OCI-M1 (cell line): ENCODE results near the gene RMND1.
A peak's percentile ranks its signal among the peaks of the same experiment; 100 is the strongest.

ENCODE experiments used
- DNase-seq: peaks from one replicate; lab custom pipeline; 2025; lab: John Stamatoyannopoulos, UW

RMND1 gene

DNA sequence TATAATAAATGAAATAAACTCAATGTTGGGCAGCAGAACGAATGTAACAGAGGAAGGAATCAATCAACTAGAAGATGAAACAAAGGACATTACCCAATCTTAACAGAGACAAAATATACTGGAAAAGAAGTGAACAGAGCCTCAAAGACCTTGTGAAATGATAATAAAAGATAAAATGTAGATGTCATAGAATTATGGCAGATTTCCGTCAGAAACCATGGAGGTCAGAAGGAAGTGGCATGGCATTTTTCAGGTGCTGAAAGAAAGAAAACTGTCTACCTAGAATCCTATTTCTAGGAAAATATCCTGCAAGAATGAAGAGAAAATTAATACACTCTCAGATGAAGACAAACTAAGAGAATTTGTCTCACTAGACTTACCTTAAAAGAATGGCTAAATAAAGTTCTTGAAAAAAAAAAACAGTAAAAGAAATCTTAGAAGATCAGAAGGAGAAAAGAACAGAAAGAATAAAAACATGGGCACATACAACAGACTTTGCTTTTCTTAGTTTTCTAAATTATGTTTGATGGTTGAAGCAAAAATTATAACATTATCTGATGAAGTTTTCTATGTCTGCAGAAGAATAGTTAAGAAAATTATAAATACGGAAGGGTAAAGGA lies 37.2 kb downstream of the RMND1 start:
- no peak for DNase-seq

DNA sequence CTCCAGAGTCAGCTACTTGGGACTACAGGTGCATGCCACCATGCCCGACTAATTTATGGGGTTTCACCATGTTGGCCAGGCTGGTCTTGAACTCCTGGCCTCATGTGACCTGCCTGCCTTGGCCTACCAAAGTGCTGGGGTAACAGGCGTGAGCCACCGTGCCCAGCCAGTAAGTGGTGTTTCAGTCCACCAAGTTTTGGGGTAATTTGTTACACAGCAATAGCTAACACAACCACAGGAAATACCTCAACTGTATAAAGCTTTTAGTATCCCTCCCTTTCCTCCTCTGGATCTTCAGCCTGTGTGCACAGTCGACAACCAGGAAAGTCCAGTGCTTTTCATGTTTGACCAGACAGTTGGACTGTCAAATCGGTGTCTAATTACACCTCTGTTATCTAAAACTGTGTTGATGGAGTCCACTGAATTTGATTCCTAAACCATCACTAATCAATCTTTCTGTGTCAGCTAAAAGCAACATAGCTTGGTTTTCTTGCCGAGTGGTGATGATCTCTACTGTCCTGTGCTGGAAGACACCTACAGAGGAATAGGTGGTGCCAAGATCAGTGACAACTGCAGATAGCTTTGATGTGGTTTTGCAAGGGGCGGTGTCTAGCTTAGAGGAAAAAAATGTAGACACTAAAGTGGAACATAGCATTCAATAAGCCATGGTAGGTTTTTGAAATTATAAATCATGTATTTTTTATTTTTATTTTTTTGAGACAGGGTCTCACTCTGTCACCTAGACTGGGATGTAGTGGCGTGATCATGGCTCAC lies 38.4 kb downstream of the RMND1 start:
- no peak for DNase-seq

DNA sequence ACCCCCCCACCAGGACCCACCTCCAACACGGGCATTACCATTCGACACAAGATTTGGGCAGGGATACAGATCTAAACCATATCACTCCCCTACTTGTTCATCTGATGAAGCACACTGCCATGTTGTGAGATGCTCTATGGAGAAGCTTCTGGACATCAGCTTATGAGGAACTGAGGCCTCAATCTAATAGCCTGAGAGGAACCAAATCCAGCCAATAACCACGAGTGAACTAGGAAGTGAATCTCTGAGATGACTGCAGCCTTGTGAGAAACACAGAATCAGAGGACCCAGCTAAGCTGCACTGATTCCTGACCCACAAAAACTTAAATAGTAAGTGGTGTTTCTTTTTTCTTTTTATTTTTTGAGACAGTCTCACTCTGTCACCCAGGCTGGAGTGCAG lies 39.0 kb downstream of the RMND1 start:
- DNase-seq, result no peak

DNA sequence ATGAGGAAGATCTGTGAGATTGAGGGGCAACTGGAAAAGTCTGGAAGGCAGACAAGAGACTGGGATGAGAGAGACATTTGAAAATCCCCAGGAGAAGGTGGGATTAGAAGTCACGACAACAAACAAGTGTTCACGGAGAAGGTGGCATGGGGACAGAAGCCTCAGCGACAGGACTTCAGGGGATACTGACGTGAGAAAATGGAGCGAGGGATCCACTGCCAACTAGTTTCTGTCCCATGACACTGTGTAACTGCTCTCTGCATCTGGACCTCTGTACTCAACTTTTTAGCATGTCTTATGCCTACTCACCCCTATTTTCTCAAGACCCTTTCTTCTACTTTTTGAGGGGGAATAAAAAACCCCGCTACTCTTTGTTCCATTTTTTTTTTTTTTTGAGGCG lies 42.2 kb downstream of the RMND1 start:
- DNase-seq, result no peak

DNA sequence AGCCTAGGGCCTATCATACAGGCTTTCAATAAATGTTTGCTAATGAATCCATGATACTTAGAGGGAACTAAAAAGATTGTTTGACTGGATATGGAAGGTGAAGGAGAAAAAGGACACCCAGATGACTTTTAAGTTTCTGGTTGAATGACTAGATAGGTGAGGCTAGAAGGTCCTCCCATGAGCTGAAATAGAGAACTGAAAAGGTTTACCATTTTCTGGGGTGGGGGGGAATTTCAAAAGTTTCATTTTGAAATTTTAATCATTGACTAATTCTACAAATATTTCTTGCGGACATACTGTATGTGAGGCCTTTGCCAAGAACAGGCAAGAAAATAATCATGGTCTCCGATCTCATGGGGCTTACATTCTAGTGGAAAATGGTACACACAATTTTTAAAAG lies 42.7 kb downstream of the RMND1 start:
- no peak for DNase-seq

DNA sequence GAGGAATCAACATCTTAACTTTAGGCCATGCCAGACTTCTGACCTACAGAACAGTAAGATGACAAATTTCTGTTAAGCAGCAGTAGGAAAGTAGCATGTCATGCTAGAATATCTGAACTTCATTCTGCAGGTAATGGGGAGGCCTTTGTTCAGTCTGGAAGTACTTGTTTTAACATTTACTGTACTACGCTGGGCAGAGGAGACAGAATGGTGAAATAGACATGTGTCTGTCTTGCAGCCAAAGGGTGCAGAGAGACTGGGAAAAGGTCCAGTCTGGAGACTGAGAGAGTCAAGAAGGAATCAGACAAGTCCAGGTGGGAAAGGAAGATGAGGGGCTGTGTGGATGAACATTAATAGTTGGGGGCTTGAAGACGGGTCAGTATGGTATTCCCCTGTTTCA lies 43.1 kb downstream of the RMND1 start:
- DNase-seq, result no peak

DNA sequence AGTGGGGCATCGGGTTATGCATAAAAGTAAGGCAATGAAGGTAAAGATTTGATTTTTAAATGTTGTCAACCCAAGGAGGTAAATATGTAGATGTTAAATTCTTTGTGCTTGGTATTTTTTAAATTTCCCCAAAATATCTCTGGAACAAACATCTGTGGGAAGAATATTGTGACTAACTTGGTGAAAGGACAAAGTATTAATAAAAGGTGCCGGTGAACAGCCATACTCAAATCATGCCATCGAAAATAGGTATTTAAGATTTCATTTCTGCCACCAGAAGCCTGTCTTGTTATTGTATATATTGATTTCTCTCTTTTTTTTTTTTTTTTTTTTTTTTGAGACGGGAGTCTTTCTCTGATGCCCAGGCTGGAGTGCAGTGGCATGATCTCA lies 48.0 kb downstream of the RMND1 start:
- DNase-seq, result no peak

DNA sequence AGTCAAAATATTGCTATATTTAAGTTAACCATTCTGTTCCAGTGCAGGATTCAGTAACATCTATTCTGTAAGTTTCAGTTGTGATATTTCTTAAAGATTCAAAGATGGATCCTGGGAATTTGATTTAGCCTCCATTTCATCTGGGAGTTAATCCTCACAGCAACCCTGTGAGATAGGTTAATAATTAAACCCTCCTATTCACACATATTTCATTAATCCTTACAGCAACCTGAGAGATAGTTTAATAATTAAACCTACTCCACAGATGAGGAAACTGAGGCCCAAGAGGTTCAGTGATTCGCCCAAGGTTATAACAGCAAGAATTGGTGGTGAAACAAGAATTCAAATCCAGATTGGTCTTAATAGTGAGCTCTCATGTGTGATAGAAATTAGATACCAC lies 49.7 kb downstream of the RMND1 start:
- DNase-seq, result no peak

DNA sequence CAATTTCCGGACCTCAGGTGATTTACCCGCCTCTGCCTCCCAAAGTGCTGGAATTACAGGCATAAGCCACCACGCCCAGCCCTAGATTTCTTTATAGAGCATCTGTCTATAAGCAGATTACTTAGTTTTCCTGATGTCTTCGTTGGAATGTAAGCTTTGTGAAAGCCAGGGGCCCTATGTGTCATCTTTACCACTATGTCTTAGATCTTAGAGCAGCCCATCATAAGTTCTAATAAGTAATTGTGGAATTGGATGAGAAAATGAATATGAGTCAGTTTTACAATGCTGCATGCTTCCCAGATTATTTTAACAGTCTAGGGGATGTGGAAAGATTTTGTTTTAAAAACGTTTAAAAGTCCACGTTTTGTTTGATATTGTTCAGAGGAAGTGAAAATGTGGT lies 51.5 kb downstream of the RMND1 start:
- no peak for DNase-seq

DNA sequence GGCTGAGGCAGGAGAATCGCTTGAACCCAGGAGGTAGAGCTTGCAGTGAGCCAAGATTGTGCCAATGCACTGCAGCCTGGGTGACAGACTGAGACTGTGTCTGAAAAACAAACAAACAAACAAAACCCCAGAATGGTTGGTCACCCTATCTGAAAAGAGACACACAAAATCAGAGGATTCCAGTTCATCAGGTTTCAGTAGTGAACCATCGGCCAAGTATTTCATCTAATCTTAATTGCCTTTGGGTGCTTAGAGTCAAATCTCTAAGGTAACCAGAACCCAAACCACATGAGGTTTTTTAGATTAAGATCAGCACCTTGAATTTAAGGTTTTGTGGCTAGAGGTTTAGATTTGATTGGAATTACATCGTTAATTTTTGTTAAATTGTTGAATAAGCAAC lies 52.2 kb downstream of the RMND1 start:
- DNase-seq, result no peak

DNA sequence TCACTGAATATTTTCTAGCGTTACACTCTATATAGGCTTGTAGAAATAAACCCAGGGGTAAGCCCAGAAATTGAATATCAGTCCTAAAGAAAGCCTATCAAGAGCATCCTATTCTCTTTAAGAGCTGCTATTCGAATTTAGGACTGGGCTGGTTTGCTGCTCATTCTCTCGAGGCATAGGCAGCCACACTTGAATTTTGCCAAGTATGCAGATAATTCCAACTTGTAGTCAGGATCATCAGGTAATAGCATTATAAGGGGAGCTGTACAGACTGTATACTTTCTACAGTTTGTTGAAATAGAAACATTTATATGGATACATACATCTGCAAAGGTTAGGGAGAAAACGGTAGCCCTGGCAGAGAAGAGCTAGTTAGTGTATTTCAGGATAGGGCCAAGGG lies 58.5 kb downstream of the RMND1 start:
- DNase-seq, result no peak

DNA sequence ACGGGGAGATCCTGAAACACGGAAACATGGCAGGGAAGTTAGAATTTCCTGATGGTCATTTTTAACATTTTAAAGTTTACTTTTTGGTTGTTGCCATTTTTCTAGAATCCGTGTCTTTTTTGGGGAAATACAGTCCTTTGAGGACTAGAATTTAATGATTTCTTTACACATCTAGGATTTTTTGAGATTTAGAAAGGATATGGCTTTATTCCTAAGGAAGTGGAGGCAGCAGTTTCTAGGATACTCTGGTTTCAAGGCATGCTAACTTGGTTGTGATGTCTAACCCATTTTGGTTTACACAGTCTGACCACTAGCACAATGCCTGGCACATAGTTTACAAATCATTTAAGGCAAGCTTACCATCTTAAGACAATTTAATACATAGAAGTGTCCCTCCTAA lies 59.5 kb downstream of the RMND1 start:
- DNase-seq, result no peak

DNA sequence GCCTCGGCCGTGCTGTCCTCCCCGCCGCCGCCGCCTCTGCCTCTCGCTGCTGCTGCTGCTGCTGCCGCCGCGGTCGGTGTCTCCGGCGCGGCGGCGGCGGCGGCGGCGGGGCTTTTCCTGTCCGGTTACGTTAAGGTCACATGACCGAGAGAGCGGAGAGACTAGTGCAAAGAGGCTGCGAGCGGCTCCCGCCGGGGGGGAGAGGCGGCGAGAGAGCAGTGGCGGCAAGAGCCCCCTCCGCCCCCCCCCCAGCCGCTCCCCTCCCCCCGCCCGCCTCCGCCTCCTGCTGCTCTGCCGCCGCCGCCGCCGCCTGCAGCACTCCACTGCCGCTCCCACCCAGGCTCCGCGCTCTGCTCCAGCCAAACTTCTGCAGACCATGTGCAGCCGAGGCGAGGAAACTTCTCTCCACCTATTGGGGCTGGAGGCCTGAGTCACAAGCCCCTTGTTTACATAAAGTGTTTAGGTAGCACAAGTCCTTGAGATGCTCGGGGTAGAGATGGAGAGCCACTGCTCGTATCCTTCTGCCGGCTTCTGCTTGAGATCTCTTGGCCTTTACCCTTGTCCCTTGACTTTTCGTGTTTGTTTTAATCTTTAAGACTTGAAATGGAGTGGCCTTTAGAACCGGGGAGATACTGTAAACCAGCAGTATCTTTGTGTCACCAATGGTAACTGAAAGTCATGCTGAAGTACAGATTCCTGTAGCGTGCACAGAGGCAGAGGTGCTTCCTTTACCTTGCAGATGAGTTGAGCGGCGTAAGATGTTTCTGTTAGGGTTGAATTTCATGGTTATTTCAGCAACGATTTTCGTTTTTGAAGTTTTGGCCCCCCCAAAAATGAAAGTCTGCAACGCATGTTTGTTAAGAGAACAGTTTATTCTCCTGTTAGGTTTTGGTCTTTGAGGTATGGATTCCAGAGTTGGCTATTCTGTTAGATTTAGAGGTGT lies 60.2 kb downstream of the RMND1 start, which contains the start of gene ZBTB2:
ZBTB2 (minus strand) TSS at position 89 of the 943 bp plus-strand sequence. CDS start 17,922 bp downstream, outside the sequence.
- DNase-seq, result peak; percentile 89

DNA sequence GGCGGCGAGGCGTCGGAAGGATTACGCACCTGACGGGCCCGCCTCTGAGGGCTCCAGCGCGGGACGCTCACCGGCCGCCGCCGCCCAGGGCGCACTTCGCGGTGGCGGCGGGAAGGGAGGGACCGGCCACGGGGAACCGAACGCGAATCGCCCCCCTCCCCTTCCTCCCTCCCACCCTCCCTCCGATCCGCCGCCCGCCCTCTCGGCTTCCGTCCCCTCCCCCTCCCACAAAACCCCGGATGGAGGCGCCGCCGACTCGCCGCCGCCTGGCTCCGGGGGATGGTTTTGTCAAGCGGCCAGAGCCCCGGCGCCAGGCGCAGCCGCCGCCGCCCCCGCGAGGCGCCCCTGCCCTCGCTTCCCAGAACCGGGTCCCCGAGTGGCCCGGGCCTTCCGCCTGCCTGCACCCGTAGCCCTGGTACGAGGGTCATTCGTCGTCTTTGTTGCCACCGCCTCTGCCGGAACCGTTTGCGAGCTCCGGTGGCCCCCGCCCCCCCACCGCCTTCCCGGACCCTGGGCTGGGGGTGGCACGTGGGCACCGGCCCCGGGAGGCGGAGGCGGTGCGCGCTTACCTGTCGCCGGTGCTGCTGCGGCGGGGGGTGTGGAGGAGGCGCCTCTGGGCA lies 61.0 kb downstream of the RMND1 start:
- DNase-seq, result peak; percentile 85

DNA sequence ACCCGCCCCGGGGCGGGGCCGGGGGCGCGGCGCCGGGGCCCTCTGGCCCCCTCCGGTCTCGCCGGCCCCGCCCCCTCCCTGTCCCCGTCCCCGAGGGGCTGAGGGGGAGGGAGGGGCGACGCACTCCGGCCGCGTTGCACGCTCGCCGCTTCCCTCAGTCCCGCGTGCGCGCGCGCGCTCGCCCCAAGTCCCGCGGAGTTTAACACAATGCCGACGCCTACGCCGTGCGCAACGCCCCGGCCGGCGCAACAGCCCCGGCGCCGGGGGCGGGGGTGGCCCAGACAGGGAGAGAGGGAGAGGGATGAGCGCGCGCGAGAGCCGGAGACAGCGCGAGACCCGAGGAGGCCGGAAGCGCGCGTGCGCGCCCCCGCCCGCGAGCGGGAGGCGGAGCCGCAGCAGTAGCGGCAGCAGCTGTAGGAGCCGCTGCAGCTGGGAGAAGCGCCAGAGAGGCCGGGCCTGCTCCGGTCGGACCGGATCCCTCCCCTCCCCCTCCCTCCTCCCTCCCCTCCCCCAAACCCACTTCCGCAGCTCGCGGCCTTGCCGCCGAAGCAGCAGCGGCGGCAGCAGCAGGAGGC lies 61.6 kb downstream of the RMND1 start:
- DNase-seq, result peak; percentile 99

DNA sequence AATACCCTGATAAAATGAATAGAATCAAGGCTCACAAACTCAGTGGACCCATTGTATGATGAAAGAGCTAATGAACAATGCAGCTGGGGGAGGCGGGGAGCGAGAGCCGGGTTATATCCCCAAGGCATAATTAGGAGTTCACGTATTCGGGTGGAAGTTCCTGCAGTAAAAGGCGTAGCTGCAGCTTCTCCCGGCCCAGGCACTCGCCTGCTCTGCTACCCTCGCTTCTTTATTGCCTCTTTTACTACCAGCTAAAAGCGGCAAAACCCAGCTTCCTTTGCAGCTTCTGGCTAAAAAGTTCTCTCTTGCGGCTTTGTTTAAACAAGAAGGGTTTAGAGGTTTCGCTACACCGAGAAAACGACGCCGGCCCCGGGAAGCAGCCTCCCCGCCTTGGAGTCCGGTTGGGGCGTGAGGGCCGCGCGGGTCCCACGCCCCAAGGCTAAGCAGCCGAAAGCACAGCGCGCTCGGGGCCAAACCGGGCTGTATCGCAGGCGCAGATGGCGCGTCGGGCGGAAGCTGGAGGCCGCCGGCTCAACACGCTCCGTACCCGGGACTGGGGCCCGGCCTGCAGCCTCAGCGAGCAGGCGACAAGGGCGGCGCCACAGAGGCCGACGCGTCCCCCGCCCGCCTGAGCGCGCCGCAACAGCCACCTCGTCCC lies 62.2 kb downstream of the RMND1 start:
- DNase-seq, result peak; percentile 89

DNA sequence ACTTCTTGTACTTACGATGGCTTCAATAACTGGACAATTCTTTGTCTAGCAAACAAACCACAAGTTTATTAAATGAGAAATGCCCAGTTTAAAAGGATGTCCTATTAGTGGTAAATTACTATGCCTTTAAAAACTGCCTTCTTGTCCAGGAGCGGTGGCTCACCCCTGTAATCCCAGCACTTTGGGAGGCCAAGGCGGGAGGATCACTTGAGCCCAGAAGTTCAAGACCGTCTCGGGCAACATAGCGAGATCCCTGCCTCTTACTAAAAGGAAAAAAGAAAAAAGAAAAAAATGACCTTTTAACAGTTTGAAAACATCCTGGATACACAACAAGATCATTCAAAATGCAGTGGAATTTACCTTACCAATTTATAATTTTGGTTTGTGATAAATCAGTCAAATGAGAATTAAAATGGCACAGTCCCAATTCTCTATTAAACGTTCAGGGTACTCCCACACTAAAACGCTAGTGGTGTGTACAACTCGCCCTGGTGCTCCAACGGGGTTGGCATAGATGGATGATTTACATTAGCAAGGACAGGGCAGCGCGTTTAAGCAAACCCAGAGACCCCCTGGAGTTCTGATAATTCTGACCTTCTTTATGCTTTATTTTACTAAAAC lies 62.8 kb downstream of the RMND1 start:
- DNase-seq, result no peak

DNA sequence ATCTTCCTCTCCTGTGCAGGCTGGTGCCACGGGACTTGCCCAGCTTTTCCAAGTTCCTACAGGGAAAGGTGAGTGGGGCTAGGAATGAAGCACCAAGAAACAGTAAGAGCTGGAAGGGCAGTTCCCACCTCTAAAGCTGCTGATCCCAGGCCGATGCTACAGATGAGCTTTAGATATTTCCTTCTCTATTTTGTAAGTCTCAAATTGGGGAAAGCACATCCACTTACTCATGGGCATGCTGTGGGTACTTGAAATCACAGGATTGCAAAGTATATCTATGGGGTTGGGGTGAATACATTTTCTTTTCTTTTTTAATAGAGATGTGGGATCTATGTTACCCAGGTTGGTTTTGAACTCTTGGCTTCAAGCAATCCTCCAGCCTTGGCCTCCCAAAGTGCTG lies 63.7 kb downstream of the RMND1 start:
- no peak for DNase-seq

DNA sequence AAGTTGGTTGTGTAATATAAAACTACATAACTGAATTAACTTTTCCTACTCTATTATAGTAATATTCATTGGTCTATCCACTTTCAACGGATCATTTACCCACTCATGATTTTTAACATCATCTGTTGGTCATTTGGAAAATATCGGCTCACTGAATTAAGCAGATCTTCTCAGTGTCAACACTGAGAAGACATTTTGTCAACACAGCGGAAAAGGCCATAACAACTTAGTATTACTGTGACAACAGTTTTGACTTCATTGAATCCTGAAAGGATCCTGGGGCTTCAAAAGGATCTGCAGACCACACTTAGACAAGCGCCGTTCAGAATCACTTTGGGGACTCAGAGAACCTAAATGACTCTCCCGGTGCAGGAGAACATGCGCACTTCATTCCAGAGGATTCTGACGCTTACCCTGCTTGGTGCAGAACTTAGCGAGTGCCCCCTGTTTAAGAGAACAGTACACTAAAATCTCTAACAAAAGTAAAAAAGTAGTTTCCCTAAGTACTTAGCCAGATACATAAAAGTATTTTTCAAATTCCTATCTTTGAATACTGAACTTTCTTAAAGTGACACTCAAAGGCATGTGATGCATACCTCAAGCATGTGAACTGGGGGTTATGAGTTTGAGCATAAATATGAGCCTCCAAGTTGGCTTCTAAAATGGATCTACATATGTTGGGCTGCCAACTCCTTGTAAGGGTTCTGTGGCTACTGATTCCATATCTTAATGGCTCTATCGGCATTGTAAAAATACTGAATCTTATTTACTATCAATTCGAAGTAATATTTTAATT lies 64.6 kb downstream of the RMND1 start:
- no peak for DNase-seq

DNA sequence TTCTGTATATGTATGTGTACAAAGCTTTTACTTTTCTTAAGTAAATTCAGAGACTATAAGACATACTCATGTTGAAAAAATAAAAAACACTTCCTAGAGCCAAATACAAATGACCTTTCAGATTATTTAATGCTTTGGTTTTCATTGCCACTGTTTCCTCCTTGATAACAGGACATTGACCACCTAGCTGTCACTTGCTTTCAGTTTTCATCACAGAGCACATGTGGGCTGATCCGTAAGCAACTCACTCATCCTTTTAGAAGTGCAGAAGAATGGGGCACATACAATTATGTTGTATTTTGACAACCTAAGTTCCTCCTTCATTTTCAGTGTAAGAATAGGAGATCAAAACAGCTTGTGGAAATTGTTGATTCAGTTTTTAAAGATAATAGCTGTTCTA lies 66.7 kb downstream of the RMND1 start:
- DNase-seq, result peak; percentile 91
